ENCODE measurements around the gene HOXA5. TPM values are rescaled to one million over a fixed set of nuclear protein-coding genes. Genes with fewer than 3 reads are reported as not detected.

HOXA5 gene
- total RNA-seq, 1 donor from 2014 or later = not detected

DNA sequence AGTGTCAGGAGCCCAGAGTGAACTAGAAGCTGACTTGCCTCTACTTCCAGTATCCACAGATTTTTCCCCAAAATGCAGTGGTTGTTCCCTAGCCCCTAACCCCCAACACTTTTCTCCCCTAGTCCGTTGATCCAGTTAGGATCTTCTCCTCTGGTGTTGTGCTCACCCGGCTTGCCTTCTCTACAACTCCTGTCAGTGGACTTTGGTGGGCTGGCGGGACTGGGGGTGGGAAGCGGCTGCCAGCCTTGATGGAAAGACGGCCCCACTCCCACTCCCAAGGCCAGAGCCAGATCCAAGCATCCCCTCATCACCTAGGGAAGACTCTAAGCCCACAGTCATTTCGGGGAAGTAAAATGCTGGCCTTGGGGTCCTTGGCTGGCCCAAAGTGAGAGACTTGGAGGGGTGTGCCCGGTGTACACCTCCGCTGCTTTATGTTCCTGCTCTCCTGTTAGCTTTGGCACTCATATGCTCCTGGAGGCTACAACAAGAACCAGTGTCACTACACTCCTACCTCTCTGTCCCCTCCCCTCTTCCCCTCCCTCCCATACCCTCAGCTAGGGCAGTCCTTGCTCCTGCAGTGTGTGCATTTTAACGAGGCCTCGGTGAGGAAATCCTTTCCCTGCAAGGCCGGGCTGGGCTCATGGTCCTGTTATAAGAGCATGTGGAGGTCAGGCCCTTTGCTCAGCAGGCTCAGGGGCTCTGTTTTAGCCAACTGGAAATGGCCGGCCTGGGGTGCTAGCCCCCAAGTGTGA, 31.6 kb upstream of the HOXA5 start:
- DNase-seq (ENCODE audit: low read depth) (no peak), FAIRE-seq (no peak)
- TF ChIP-seq, protein P1, sequence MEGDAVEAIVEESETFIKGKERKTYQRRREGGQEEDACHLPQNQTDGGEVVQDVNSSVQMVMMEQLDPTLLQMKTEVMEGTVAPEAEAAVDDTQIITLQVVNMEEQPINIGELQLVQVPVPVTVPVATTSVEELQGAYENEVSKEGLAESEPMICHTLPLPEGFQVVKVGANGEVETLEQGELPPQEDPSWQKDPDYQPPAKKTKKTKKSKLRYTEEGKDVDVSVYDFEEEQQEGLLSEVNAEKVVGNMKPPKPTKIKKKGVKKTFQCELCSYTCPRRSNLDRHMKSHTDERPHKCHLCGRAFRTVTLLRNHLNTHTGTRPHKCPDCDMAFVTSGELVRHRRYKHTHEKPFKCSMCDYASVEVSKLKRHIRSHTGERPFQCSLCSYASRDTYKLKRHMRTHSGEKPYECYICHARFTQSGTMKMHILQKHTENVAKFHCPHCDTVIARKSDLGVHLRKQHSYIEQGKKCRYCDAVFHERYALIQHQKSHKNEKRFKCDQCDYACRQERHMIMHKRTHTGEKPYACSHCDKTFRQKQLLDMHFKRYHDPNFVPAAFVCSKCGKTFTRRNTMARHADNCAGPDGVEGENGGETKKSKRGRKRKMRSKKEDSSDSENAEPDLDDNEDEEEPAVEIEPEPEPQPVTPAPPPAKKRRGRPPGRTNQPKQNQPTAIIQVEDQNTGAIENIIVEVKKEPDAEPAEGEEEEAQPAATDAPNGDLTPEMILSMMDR (IDR thresholded peaks at IDR 0.05; ENCODE audit: insufficient read depth, low read length, severe bottlenecking) = no peak
- Histone ChIP-seq H3K4me3 (ENCODE audit: low read depth, low read length) (no peak overlapping the region), H3K36me3 (ENCODE audit: control insufficient read depth, insufficient read depth, low read length) (no peaks in the 10 kb centered on the region), H3K27me3 (ENCODE audit: control insufficient read depth, insufficient read depth, low read length) (peaks cover 69% of the 10 kb centered on the region)

- peaks cover 70% of the 10 kb centered on the region for H3K27me3 ChIP-seq (ENCODE audit: control insufficient read depth, insufficient read depth, low read length)
- TF ChIP-seq, protein P1 (IDR thresholded peaks at IDR 0.05; ENCODE audit: insufficient read depth, low read length, severe bottlenecking) = no peak
- DNase-seq (ENCODE audit: low read depth) = no peak
- H3K36me3 ChIP-seq (ENCODE audit: control insufficient read depth, insufficient read depth, low read length) = no peaks in the 10 kb centered on the region
- H3K4me3 ChIP-seq (ENCODE audit: low read depth, low read length) = no peak within 1 kb of the TSS
- no peak for FAIRE-seq
Observed at GRCh38 chr7:27173956-27174873, 30.7 kb upstream of the HOXA5 start, which contains the start of gene HOXA10. Gene HOXA10, minus strand, starts transcription at chr7:27174320. Its CDS starts 14 bp downstream, at chr7:27174306.

DNA sequence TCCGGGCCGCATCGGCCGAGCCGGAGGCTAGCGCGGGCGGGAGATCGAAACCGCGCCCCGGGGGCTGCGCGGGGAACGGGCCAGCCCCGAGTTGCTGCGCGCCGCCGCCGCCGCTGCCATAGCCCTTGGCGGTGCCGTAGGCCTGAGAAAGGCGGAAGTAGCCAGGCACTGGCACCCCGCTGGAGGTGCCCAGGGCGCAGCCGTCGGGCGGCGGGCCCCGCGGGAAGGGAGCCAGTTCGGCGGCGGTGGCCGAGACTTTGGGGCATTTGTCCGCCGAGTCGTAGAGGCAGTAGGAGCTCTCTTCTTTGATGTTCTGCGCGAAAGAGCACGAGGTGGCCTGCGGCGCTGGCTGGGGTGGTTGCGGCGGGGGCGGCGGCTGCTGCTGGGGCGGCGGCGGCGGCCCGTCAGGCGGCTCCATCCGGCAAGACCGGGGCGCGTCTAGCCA, 30.1 kb upstream of the HOXA5 start:
- DNase-seq (ENCODE audit: low read depth) (no peak), FAIRE-seq (no peak)
- H3K27me3 ChIP-seq (ENCODE audit: control insufficient read depth, insufficient read depth, low read length) = peaks cover 72% of the 10 kb centered on the region

DNA sequence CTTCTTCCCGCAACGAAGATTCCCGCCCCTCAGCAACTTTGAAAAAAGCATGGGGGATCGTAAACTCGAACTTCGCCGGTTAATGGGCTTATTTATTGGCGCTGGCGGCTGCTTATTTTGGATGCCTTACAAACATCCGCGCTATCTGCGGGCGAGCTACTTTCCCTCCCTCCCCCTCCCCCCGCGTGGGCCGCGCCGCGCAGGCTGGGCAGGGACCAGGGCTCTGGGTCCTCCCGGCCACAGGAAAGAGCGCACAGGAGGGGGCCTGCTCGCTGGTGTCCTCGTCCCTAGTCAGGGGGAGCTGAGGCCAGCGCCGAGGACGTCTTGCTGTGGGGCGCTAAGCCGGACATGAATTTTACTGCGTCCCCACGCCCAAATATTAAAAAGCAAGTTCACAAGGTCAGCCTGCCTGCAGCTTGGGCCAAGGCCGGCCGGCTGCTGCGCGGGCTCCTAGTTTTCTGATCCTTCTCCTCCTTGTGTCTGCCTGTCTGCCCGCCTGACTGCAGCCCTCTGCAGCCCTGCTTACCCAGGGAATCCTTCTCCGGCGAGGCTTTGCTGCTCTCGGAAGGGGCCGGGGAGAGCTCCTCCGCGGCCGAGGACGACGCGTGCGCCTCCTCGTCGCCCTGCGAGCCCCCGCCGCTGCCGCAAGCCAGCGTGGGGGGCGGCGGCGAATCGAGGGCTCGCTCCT, 29.5 kb upstream of the HOXA5 start:
- no peak for FAIRE-seq
- H3K27me3 ChIP-seq (ENCODE audit: control insufficient read depth, insufficient read depth, low read length) = peaks cover 74% of the 10 kb centered on the region
- no peak for DNase-seq (ENCODE audit: low read depth)

More for the DNA sequence above, 30.1 kb upstream of the HOXA5 start:
- Histone ChIP-seq H3K36me3 (ENCODE audit: control insufficient read depth, insufficient read depth, low read length) (no peaks in the 10 kb centered on the region), H3K4me3 (ENCODE audit: low read depth, low read length) (no peak overlapping the region)
- TF ChIP-seq, protein P1 (IDR thresholded peaks at IDR 0.05; ENCODE audit: insufficient read depth, low read length, severe bottlenecking) = no peak

DNA sequence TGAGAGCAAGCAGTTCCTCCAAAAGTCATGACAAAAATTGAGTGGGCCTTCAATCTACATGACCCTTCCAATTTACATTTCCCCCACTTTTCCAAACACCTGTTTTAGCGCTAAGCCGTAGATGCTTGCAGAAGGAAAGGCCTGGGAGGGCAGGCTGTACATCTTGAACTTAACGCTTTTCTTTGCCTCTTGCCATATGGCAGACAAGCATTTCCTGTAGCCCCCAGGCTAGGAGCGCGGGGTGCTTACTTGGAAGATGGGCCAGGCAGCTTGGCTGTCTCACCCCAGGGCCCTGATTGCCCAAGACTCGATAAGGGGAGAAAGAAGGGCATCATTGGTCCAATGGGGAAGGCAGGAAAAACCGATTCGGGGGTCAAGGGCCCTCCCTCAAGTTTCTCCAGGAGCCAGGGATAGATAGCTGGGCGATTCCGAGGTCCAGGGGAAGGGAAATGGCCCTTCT, 28.9 kb upstream of the HOXA5 start:
- Histone ChIP-seq H3K27me3 (ENCODE audit: control insufficient read depth, insufficient read depth, low read length) (peaks cover 80% of the 10 kb centered on the region), H3K36me3 (ENCODE audit: control insufficient read depth, insufficient read depth, low read length) (no peaks in the 10 kb centered on the region), H3K4me3 (ENCODE audit: low read depth, low read length) (no peak overlapping the region)
- TF ChIP-seq, protein P1 (IDR thresholded peaks at IDR 0.05; ENCODE audit: insufficient read depth, low read length, severe bottlenecking) = no peak
- DNase-seq (ENCODE audit: low read depth) (no peak), FAIRE-seq (no peak)

More for the DNA sequence above, 29.5 kb upstream of the HOXA5 start:
- TF ChIP-seq, protein P1 (IDR thresholded peaks at IDR 0.05; ENCODE audit: insufficient read depth, low read length, severe bottlenecking) = no peak
- Histone ChIP-seq H3K36me3 (ENCODE audit: control insufficient read depth, insufficient read depth, low read length) (no peaks in the 10 kb centered on the region), H3K4me3 (ENCODE audit: low read depth, low read length) (no peak overlapping the region)
